Dermis microvascular lymphatic vessel endothelial cell (primary cell): ENCODE results near the gene C12orf43. TPM values are rescaled to one million over a fixed set of nuclear protein-coding genes. Genes with fewer than 3 reads are reported as not detected.

Experiments used
- total RNA-seq: library from RNA; depleted of rRNA; stranded (reverse); fragments of >200 nt; gene quantifications from 2 replicates; pipeline ENCODE4 v1.2.1, GENCODE V29; 2014

Gene C12orf43
- total RNA-seq, 1 donor from 2014 or later, result 12.6 TPM

Other genes starting within 250 kb of the C12orf43 start
- 3.5 and 6.8 TPM in 2 replicates for gene SPPL3, start 112.1 kb downstream of the C12orf43 start, total RNA-seq
- not detected in 2 replicates for gene HNF1A, start 37.9 kb downstream of the C12orf43 start, total RNA-seq
- 0.25 and 0.26 TPM in 2 replicates for gene OASL, start 22.8 kb upstream of the C12orf43 start, total RNA-seq
- 3.9 and 6.4 TPM in 2 replicates for gene P2RX7, start 116.4 kb upstream of the C12orf43 start, total RNA-seq
- 81.9 and 208 TPM in 2 replicates for gene P2RX4, start 193.6 kb upstream of the C12orf43 start, total RNA-seq